Stimulated activated CD4-positive, alpha-beta T cell treated with anti-CD3 and anti-CD28 coated beads, Interleukin-1b, Interleukin-23, amount 100 ng/mL, for 1 hour (primary cell): ENCODE results near the gene IL36B.

Experiments
- DNase-seq, 2 donors: peaks; one replicate each; pipeline ENCODE4 v3.0.0-alpha.2; 2020; ENCODE audit warnings: low read depth in 2 of 2

Gene IL36B

DNA sequence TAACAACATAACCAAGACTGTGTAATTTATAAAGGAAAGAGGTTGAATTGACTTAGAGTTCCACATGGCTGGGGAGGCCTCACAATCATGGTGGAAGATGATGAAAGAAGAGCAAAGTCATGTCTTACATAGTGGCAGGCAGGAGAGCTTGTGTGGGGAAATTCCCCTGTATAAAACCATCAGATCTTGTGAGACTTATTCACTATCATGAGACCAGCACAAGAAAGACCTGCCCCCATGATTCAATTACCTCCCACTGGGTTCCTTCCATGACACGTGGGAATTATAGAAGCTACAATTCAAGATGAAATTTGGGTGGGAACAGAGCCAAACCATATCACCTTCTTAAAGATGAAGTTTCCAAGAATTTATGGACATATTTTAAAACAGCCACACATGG is 3.9 kb upstream of the IL36B start:
- DNase-seq = no peak

DNA sequence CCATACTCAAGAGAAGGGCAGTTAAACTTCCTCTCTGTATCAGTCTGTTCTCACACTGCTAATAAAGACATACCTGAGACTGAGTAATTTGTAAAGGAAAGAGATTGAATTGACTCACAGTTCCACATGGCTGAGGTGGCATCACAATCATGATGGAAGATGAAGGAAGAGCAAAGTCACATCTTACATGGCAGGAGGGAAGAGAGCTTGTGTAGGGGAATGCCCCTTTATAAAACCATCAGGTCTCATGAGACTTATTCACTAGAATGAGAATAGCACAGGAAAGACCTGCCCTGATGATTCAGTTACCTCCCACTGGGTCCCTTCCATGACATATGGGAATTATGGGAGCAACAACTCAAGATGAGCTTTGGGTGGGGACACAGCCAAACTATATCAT is 1.4 kb upstream of the IL36B start:
- no peak for DNase-seq

GRCh38 chr2:113053666-113054065 is 999 bp upstream of the IL36B start:
- no peak for DNase-seq

DNA sequence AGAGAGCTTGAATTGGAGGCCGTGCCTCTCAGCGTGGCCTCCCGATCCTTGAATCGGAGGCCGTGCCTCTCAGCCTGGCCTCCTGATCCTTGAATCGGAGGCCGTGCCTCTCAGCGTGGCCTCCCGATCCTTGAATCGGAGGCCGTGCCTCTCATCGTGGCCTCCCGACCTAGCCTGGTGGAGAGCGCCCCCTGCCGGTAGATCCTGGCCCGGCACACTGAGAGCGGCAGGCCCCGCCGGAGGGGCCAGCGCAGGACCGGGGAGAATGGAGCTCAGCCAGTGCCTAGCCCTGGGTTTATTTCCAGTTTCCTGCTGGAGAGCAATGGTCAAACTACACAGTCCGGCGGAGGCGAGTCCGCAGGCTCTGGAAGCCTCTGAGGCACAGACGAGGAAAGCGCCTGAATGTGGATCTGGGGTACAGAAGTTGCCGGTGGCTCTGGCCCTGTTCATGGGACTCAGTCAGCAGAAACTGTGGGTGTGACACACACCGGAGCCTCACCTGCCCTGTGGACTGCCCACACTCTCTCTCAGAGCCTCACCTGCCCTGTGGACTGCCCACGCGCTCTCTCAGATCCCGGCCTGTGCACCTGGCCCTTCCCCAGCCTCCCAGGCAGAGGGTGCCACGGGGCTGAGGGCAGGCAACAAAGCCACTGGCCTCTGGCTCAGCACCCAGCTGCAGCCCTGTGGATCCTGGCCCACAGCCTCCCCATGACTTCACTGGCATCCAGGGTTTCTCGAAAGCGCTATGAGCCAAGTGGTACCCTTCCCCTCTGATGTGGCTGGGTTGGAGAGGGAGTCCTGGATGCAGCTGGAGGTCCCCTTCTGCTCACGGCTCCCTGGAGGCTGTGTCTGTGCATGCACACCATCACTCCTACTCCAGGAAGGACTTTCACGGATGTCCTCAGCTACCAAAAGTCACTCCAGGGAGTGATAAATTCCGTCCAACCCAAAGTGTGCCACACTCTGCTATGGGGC is 1.5 kb downstream of the IL36B start:
- DNase-seq = no peak

- DNase-seq = no peak
Observed at GRCh38 chr2:113046465-113046864, 6.2 kb downstream of the IL36B start.

DNA sequence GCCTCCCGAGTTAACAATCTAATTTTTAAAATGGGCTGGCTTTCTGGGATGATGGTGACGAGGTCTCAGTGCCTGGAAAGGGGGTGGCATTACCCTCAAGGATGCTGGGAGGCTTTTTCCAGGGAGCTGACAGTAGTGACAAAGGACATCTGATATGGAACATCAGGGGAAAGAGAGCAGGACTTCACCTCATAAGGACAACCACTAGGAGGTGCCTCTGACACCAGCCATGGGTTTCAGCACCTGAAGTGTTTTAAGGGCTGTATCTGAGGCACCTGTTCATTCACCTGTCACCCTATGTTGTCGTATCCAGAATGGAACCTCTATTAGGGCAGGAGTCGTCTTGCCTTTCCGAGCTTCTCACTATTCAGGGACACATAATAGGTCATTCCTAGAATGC is 10.8 kb downstream of the IL36B start:
- no peak for DNase-seq

- no peak for DNase-seq
Observed at GRCh38 chr2:113039719-113040118, 12.9 kb downstream of the IL36B start.

DNA sequence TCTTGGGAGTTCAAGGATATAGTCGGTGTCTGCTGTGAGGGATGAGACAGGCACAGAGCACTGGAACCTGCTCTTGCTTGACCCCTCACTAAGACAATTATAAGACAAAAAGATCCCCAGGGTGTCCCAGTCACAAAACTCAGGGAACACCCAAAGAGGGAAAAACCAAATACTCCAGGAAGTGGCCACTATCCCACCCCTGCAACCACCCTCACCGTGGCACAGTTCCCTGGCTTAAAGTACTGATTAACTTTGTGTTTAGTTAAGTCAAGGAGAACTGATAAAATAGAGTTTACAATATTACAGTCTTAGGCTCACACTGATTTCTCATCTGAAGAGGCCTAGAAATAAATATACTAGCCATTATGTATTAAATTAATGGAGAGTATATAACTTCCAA is 13.5 kb downstream of the IL36B start:
- DNase-seq = no peak

GRCh38 chr2:113038291-113038690 is 14.4 kb downstream of the IL36B start:
- DNase-seq = no peak

DNA sequence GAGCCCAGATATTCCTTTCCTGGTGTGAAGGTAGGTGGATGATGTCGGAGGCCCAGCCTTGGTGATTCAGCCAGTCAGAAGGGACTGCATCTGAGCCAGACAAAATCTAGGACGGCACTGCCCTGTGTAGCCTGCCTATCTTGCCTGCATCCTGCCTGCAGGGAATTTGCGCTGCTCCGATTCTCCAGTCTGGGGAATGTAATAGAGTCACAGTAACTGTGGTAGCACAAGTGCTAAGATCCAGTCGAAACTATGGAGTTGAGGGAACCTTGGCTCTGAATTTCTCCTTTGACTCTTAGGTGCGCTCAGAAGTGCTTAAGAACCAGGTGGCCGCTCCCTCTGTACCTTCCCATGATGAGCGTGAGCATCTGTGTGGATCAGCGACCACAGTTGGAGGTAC is 15.9 kb downstream of the IL36B start:
- no peak for DNase-seq

DNA sequence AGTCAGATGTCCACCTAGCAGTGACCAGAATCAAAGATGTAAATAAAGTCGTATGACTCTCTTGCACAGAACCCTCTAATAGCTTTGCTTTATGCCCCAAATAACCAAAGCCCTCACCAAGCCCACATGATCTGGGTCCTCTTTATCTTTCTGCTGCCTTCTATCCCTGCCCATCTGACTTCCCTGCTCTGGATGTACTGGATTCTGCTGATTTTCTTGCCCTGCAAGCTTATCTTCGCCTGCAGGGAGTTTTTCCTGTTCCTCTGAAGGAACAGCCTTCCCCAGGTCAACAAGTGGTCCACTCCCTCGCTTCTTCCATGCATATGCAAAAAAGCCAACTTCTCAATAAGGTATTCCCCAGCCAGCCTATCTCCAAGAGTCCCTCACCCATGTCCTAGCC is 18.7 kb downstream of the IL36B start:
- no peak for DNase-seq

GRCh38 chr2:113032737-113033136 is 19.9 kb downstream of the IL36B start:
- no peak for DNase-seq

DNA sequence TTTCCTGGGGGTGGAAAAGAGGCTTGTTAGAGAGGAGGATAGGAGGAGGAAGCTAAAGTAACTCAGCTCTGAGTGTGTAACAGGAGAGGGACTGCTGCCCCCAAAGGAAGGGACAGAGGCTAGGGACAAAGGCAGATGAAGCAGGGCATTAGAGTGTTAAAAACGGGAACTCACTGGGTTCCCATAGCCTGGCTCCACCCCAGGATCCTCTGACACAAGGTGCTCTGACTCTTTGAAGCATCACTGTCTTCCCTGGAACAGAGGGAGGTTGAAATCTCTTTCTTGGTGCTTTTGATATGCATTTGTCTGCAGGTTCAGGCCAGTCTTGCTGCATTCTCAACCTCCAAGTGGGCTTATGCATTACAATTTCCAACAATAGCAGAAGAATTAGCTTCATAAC is 24.6 kb downstream of the IL36B start:
- DNase-seq = no peak

DNA sequence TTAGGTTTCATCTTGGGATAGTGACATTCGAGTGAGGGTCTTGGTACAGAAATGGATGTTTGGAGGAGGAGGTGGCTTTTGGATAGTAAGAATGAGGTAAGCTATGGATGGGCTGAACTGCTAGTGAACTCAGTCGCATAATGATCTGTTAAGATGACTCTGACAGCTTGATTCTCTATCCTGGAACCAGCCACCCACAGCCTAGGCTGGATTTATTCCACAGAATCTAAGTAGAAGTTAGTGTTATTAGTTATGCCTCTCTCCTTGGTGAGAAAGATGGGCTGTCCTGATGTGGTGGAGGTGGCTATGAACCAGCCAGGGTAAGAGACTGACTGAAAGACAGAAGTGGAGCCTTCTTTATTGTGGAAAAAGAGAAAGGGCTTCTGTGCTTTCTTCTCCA is 25.0 kb downstream of the IL36B start:
- DNase-seq = no peak

GRCh38 chr2:113025737-113026136 is 26.9 kb downstream of the IL36B start:
- DNase-seq = no peak

- no peak for DNase-seq
Observed at GRCh38 chr2:113024764-113025163, 27.9 kb downstream of the IL36B start.

- DNase-seq = no peak
Observed at GRCh38 chr2:113021312-113021711, 31.4 kb downstream of the IL36B start.

DNA sequence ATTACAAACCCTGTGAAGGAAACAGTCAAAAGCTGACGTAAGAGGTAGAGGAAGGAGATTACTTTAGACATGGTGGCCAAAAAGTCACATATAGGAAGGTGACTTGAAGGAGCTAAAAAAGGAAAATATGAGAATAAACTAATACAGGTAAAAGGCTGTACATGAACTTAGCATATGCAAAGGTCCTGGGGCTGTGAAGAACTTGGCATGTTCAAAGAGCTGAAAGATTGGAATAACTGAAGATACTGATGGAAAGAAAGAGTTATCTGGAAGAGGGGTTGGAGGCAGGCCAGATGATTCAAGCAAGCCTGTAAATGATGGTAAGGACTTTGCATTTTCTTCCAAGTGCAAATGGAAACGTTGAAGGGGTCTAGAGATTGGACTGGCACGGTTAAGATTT is 34.2 kb downstream of the IL36B start:
- DNase-seq = no peak

- DNase-seq = no peak
Observed at GRCh38 chr2:113015655-113016054, 37.0 kb downstream of the IL36B start.

DNA sequence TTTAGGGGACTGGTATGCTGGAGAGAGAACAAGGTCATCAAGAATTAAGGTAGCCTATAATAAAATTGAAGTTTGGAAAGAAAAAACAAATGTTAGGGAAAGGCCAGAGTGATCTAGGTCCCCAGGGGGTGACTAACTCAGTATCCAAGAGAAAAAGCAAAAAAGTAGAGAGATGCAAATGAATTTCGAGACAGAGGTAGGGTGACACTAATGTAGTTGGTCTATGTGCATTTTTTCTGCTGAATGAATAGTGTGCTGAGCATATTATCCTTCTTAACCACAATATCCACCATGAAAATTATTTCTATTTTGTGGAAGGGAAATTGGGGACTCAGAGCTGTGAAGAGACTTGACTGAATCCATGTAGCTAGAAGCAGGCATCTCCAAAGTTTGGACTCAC is 37.6 kb downstream of the IL36B start:
- no peak for DNase-seq

- no peak for DNase-seq
Observed at GRCh38 chr2:113014067-113014466, 38.6 kb downstream of the IL36B start.

- no peak for DNase-seq
Observed at GRCh38 chr2:113013336-113013661, 39.4 kb downstream of the IL36B start.

DNA sequence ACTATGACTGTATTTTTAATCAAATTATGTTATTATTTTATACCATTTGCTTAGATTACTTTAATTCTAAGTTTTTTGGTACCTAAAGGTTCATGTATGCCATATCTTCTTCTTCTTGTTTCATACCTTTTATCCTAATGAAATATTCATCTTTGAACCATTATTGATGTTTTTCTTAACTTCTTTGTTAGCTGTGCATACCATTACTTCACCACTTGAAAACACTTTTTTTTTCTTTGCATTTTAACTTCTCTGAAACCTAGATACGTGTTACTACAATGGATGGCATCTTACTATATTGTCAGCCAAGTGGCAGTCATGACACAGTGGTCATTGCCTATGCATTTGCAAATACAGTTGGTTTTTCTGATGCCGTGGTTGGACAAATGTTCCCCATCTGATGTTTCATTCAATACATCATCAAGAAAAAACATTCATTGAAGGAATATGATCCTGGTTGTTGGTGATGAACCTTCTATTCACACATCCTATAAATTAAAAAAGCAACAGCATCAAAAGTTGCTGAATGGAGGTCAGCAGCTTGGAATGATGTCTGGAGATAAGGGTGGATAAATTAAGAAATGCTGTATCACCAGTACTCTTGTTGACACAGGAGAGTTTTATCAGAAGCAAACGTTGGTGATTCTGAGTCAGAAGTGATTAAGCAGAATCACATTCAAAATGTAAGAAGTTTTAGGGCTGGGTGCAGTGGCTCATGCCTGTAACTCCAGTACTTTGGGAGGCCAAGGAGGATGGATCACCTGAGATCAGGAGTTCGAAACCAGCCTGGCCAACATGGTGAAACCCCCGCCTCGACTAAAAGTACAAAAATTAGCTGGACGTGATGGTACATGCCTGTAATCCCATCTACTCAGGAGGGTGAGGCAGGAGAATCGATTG is 40.0 kb downstream of the IL36B start:
- no peak for DNase-seq
